ENCODE data around the gene ZBTB38.

Gene ZBTB38

DNA sequence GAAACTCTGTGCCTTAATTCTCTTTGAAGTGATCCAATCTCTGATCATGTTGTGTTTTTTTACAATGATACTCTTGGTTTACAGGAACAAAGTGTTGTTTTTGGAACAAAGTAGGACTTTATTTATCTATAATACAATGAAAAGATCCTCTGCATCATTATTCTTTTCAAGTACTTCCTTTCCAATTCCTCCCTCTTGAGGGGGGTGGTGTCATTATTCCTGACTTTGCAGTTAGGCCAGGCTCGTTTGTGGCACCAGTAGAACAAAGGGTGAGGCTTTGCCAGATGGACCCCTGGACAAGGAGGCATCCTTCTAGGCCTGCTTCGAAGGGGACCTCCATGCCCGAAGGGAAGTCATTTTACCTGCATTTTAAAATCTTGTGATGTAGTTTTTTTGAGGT, 41.7 kb upstream of the ZBTB38 start:
- TF ChIP-seq, protein P1, sequence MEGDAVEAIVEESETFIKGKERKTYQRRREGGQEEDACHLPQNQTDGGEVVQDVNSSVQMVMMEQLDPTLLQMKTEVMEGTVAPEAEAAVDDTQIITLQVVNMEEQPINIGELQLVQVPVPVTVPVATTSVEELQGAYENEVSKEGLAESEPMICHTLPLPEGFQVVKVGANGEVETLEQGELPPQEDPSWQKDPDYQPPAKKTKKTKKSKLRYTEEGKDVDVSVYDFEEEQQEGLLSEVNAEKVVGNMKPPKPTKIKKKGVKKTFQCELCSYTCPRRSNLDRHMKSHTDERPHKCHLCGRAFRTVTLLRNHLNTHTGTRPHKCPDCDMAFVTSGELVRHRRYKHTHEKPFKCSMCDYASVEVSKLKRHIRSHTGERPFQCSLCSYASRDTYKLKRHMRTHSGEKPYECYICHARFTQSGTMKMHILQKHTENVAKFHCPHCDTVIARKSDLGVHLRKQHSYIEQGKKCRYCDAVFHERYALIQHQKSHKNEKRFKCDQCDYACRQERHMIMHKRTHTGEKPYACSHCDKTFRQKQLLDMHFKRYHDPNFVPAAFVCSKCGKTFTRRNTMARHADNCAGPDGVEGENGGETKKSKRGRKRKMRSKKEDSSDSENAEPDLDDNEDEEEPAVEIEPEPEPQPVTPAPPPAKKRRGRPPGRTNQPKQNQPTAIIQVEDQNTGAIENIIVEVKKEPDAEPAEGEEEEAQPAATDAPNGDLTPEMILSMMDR (conservative IDR thresholded peaks at IDR 0.05; ENCODE audit: control insufficient read depth, insufficient read depth, low read depth, low read length): no peak

DNA sequence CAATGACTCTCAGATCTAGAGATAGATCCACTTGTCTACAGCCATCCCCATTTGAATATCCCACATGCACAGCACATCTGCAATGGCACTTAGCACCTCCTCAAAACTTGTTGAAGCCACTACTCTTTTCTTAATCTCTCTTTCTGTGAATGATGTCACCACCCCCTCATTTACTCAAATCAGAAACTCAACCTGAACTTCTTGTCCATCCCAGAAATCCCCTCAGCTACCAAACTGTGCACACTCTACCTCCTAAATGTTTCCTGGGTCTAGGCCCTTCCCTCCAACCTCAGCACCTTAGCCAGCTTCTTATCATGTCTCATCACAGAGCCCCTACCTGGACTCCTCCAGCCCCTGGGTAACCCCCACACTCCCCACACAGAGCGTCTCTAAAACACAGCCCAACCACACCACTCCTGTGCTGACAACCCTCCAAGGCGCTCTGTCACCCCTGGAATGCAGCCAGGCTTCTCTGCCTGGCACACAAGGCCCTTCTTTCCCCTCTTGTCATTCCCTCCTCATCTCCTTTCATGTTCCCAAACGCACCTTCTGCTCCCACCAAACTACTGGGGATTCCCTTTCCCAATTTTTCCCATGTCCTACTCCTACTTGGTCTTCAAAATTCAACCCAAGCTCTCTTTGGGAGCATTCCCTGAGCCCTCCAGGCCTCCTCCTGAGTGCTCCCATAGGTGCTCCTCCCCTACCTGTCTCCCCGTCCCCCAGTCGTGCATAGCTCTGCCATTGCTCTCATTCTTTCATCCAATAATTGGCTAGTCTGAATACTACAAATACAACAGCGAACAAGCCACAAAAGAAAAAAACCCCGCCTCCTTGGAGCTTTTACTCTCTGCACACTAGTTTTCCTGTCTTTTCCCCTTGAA, 39.8 kb upstream of the ZBTB38 start:
- no peak overlapping the region for H3K4me3 ChIP-seq (ENCODE audit: control insufficient read depth, low read depth, low read length)
- TF ChIP-seq, protein P1 (conservative IDR thresholded peaks at IDR 0.05; ENCODE audit: control insufficient read depth, insufficient read depth, low read depth, low read length): no peak
- no peak for DNase-seq (ENCODE audit: low read depth)

More for the DNA sequence above, 41.7 kb upstream of the ZBTB38 start:
- DNase-seq (ENCODE audit: low read depth): no peak
- H3K4me3 ChIP-seq (ENCODE audit: control insufficient read depth, low read depth, low read length): no peak overlapping the region

DNA sequence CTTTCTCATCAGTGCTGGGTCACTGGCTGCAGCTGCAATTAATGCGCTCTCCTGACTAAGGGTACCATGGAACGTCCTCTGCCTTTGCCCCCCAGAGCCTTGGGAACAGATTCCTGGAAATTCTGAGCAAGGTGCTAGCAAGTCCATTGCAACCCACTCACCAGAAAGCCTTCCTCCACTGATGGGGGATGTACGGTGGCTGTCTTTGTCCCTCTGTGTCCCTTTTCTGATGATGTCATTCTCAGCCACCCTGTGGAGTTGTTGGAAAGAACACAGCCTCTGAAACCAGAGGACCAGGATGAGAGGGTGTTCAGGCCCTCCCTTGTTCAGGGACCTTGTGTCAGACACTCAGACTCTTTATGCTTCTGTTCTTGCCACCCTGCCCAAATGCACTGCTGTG, 38.1 kb upstream of the ZBTB38 start:
- no peak overlapping the region for H3K4me3 ChIP-seq (ENCODE audit: control insufficient read depth, low read depth, low read length)
- DNase-seq (ENCODE audit: low read depth): no peak
- TF ChIP-seq, protein P1 (conservative IDR thresholded peaks at IDR 0.05; ENCODE audit: control insufficient read depth, insufficient read depth, low read depth, low read length): no peak

DNA sequence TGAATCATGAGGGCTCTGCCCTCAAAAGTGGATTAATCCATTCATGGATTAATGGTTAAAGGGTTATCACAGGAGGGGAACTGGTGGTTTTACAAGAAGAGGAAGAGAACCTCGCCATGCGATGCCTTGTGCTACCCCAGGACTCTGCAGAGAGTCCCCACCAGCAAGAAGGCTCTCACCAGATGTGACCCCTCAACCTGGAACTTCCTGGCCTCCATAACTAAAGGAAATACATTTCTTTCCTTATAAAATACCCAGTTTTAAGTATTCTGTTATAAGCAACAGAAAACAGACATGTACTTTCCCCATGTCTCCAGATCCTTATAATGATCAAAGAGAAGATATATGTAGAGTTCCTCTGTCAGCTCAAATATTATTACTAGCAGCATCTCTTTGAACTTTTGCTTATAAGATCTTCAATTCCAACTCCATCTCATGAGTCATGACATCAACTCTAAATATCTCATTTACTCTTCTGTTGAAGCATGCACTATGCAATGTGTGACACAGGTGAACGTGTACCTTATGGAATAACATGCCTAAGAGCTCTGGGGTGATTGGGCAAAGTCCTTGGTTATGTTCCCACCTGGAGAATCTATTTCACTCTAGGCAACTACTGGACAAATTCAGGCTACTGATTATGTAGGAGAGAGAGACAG, 37.5 kb upstream of the ZBTB38 start:
- DNase-seq (ENCODE audit: low read depth): peak; percentile 40
- no peak overlapping the region for H3K4me3 ChIP-seq (ENCODE audit: control insufficient read depth, low read depth, low read length)
- TF ChIP-seq, protein P1 (conservative IDR thresholded peaks at IDR 0.05; ENCODE audit: control insufficient read depth, insufficient read depth, low read depth, low read length): no peak

DNA sequence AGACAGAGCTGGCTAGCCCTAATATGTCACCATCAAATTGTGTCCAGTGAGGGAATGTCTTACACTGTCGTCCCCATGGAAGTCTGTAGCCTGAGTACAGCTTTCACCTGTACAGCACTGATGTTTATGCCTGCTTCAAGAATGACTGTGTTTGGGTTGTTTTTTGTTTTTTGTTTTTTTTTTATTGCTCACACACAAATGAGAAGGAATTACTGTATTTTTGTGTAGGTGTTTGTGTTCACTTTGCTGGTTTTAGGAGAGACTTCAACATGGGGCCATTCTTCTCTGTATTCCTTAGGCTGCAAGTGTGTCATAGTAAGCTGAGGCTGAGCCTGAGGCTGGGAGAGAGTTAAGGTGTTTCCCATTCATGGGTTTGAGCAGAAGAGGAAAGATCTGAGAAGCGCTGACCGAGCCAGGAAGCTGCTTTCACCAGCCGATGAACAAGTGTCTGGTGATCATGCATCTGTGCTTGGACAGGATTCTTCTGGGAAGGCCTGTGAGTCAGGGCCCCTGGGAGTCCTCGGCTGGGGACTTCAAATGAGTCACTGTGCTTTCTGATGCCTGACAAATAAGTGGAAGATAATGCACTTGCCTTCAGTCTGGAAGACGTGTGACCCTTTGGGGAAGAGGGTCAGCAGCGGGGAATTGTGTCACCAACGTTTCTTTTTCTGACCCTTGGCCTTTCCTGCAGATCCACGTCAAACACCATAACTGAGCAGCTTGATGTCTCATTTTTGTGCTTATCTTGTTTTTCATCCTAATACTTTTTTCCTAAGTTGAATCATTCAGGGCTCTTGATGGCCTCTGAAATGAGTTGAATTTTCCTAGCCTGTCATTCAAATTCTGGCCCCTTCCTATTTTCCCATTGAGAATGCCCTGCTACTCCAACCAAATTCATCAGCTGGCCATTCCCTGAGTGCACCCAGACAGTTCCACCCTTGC, 36.7 kb upstream of the ZBTB38 start:
- peak; percentile 100 for DNase-seq (ENCODE audit: low read depth)
- no peak overlapping the region for H3K4me3 ChIP-seq (ENCODE audit: control insufficient read depth, low read depth, low read length)
- TF ChIP-seq, protein P1 (conservative IDR thresholded peaks at IDR 0.05; ENCODE audit: control insufficient read depth, insufficient read depth, low read depth, low read length): no peak

DNA sequence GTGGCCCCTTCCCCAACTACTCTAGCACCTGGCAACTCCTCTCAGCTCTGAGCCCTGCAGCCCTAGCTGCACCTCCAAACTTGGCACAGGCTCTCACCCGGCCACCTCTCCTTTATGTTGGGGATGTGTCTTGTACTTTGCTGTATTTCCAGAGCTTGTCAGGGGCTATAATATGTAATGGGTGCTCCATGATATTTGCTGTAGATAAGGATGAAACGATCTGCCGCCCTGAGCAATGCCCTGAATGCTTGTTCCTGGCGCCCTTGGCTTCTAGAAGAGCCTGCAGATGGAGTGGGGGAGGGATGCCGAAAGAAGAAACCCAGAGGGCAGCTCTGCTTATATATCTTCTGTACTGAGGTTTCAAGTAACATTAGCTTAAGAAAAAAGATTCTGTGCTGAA, 35.9 kb upstream of the ZBTB38 start:
- TF ChIP-seq, protein P1 (conservative IDR thresholded peaks at IDR 0.05; ENCODE audit: control insufficient read depth, insufficient read depth, low read depth, low read length): no peak
- DNase-seq (ENCODE audit: low read depth): no peak
- no peak overlapping the region for H3K4me3 ChIP-seq (ENCODE audit: control insufficient read depth, low read depth, low read length)
